HepG2 (cell line): Measurements from ENCODE around the gene CNBD2. TPM values are rescaled to one million over a fixed set of nuclear protein-coding genes. Genes with fewer than 3 reads are reported as not detected.

Experiments
- ATF2 ChIP-seq: sonication (generic); formaldehyde crosslinking; IDR thresholded peaks from 2 replicates; pipeline ENCODE4 v1.4.0; 2020; ENCODE audit warnings: missing genetic modification reagents
- ETV5 ChIP-seq: IDR thresholded peaks from 2 replicates; pipeline ENCODE4 v1.6.1; 2018; ENCODE audit warnings: missing biosample characterization, missing genetic modification reagents, inconsistent platforms, borderline replicate concordance
- FIP1L1 ChIP-seq: fragments of 200-400 bp; formaldehyde crosslinking; IDR thresholded peaks from 2 replicates; pipeline ENCODE4 v1.6.1; 2018; ENCODE audit warnings: low read depth, mild to moderate bottlenecking, low read length, moderate library complexity, borderline replicate concordance; ENCODE audit not compliant: insufficient read depth
- JUN ChIP-seq: sonication (generic); formaldehyde crosslinking; IDR thresholded peaks from 2 replicates; pipeline ENCODE4 v1.4.0; 2020; ENCODE audit warnings: mild to moderate bottlenecking, missing genetic modification reagents
- MAF1 ChIP-seq: sonication (generic); formaldehyde crosslinking; IDR thresholded peaks from 2 replicates; pipeline ENCODE4 v1.5.0; 2020; ENCODE audit warnings: missing genetic modification reagents, borderline replicate concordance
- NFATC3 ChIP-seq: sonication (generic); formaldehyde crosslinking; IDR thresholded peaks from 2 replicates; pipeline ENCODE4 v1.5.1; 2020; ENCODE audit warnings: mild to moderate bottlenecking, missing genetic modification reagents
- NR2C2 ChIP-seq: sonication (generic); formaldehyde crosslinking; IDR thresholded peaks from 2 replicates; pipeline ENCODE4 v1.4.0; 2020; ENCODE audit warnings: missing genetic modification reagents, mild to moderate bottlenecking, moderate library complexity, borderline replicate concordance
- POLR2AphosphoS5 ChIP-seq: IDR thresholded peaks from 2 replicates; pipeline ENCODE4 v1.6.1; 2012; ENCODE audit warnings: low read depth, low read length
- RAD21 ChIP-seq: fragments of 450-650 bp; formaldehyde crosslinking; IDR thresholded peaks from 2 replicates; pipeline ENCODE4 v1.5.0; 2020; ENCODE audit warnings: mild to moderate bottlenecking
- SALL2 ChIP-seq: sonication (generic); formaldehyde crosslinking; IDR thresholded peaks from 2 replicates; pipeline ENCODE4 v1.8.1; 2023; ENCODE audit warnings: mild to moderate bottlenecking, missing genetic modification reagents, inconsistent platforms
- SAP130 ChIP-seq: IDR thresholded peaks from 2 replicates; pipeline ENCODE4 v1.6.1; 2016; ENCODE audit warnings: low read depth
- SRSF1 ChIP-seq: fragments of 200-400 bp; formaldehyde crosslinking; optimal IDR thresholded peaks from 2 replicates; pipeline ENCODE3; 2017; ENCODE audit warnings: mild to moderate bottlenecking, low read depth, low read length, moderate library complexity
- TBX3 ChIP-seq: fragments of 450-650 bp; IDR thresholded peaks from 2 replicates; pipeline ENCODE4 v1.6.1; 2017; ENCODE audit warnings: antibody characterized with exemption, mild to moderate bottlenecking, inconsistent platforms, borderline replicate concordance
- ZBTB8A ChIP-seq: sonication (generic); formaldehyde crosslinking; IDR thresholded peaks from 2 replicates; pipeline ENCODE4 v1.4.0; 2020; ENCODE audit warnings: mild to moderate bottlenecking, low read depth, missing genetic modification reagents, borderline replicate concordance
- ZFP62 ChIP-seq: sonication (generic); formaldehyde crosslinking; IDR thresholded peaks from 2 replicates; pipeline ENCODE4 v1.4.0; 2020; ENCODE audit warnings: missing genetic modification reagents
- ZNF121 ChIP-seq: sonication (generic); formaldehyde crosslinking; IDR thresholded peaks from 2 replicates; pipeline ENCODE4 v1.5.0; 2020; ENCODE audit warnings: mild to moderate bottlenecking, missing genetic modification reagents
- ZNF224 ChIP-seq: sonication (generic); formaldehyde crosslinking; IDR thresholded peaks from 2 replicates; pipeline ENCODE4 v1.5.0; 2020; ENCODE audit warnings: mild to moderate bottlenecking, missing genetic modification reagents
- ZNF256 ChIP-seq: sonication (generic); formaldehyde crosslinking; conservative IDR thresholded peaks from 2 replicates; pipeline ENCODE4 v1.4.0; 2020; ENCODE audit warnings: missing genetic modification reagents
- ZNF446 ChIP-seq: sonication (generic); formaldehyde crosslinking; IDR thresholded peaks from 2 replicates; pipeline ENCODE4 v1.5.0; 2020; ENCODE audit warnings: mild to moderate bottlenecking, missing genetic modification reagents
- ZNF563 ChIP-seq: sonication (generic); formaldehyde crosslinking; IDR thresholded peaks from 2 replicates; pipeline ENCODE4 v1.8.0; 2022; ENCODE audit warnings: mild to moderate bottlenecking, moderate library complexity, missing genetic modification reagents
- ZUFSP ChIP-seq: sonication (generic); formaldehyde crosslinking; IDR thresholded peaks from 2 replicates; pipeline ENCODE4 v1.9.0; 2021; ENCODE audit warnings: missing genetic modification reagents, mild to moderate bottlenecking, borderline replicate concordance
- polyA plus RNA-seq, 8 experiments: library from polyadenylated mRNA; depleted of rRNA in 3 of 8; stranded (reverse) in 7 of 8; unstranded in 1 of 8; fragments of >200 nt; fragmentation: Illumina TruSeq in 4 of 8; extraction: Trizol in 4 of 8; gene quantifications; 2 replicates each; pipeline versions ENCODE4 v1.2.1 to v1.2.3, GENCODE V29; 2011 to 2016; ENCODE audit warnings: low read depth in 4 of 8, missing spikeins in 1 of 8, mixed read lengths in 1 of 8; ENCODE audit not compliant: insufficient read depth in 1 of 8
- total RNA-seq, 5 experiments: library from RNA; depleted of rRNA; stranded (reverse); fragments of >200 nt; fragmentation: Illumina TruSeq; extraction: Trizol; gene quantifications; 2 replicates each; pipeline ENCODE4 v1.2.3, GENCODE V29; 2016; ENCODE audit warnings: low read depth in 1 of 5
- TF ChIP-seq, protein P1 (sequence below): sonication (generic); formaldehyde crosslinking; IDR thresholded peaks from 2 replicates; pipeline ENCODE4 v1.5.1; 2020; ENCODE audit warnings: missing genetic modification reagents, mild to moderate bottlenecking, borderline replicate concordance
- TF ChIP-seq, protein P2 (sequence below): IDR thresholded peaks from 2 replicates; pipeline ENCODE4 v1.6.1; 2016; ENCODE audit warnings: mild to moderate bottlenecking, missing biosample characterization, missing genetic modification reagents
- TF ChIP-seq, protein P3 (sequence below): sonication (generic); formaldehyde crosslinking; conservative IDR thresholded peaks from 2 replicates; pipeline ENCODE4 v1.4.0; 2020; ENCODE audit warnings: missing genetic modification reagents

The CNBD2 gene
- total and polyA plus RNA-seq, 2 of the 13 experiments (the other 11 are each of a cell fraction or from before 2014, with no cell fraction given): 12.4 to 22.8 TPM

DNA sequence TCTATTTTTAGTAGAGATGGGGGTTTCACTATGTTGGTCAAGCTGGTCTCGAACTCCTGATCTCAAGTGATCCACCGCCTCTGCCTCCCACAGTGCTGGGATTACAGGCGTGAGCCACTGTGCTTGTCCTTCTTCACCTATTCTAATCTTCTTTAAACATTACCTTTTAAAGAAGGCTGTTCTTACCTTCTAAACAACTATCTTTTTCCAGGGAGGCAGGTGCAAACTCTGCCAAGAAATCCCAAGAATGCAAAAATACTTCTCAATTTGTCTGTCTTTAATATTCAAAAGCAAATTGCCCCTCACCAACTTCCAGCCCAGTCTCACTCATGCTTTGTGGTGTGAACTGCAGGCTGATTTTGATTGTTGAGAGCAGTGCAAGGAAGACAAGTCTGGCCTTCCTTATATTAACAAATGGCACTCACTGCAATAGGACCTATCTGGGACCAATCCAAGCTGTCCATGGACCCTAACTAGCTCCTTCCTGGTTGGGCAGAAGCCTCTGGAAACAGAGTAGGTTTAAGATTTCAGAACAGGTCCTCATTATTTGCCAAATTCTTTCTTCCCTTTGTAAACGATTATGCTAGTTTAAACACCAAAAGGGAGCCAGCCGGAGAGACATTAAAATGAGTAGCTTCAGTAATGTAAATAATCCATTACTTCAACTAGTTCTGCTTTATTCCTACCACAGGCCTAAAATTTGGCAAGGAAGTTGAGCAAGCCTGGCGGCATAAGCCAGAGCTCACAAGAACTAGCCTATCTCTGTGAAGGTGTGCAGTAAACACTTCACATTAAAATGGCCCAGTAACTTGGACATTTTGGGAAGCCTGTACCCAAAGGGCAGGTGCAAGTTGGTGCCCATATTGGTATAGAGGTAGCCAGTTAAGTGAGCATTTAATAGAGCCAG, 15.7 kb upstream of the CNBD2 start (continued):
- TF ChIP-seq FIP1L1 (0 out of 2 replicates have a peak, but pooled peaks have one; percentile 24), ETV5 (CRISPR knock-in tag) (no peak), SRSF1 (no peak), MAF1 (CRISPR knock-in tag) (no peak), ZFP62 (CRISPR knock-in tag) (no peak), RAD21 (CRISPR knock-in tag) (no peak), TBX3 (no peak), ATF2 (no peak), SALL2 (CRISPR knock-in tag) (peak; percentile 19; the same call in 1 of the 2 replicates), POLR2AphosphoS5 (peak; percentile 48; the same call in 1 of the 2 replicates), JUN (CRISPR knock-in tag) (no peak), ZNF446 (CRISPR knock-in tag) (no peak), ZNF224 (CRISPR knock-in tag) (no peak), ZUFSP (CRISPR knock-in tag) (no peak), NR2C2 (no peak), SAP130 (CRISPR knock-in tag) (peak; percentile 28; the same call in 1 of the 2 replicates), ZBTB8A (CRISPR knock-in tag) (no peak), ZNF121 (no peak), ZNF256 (CRISPR knock-in tag) (peak; percentile 52; the same call in 1 of the 2 replicates), NFATC3 (no peak), ZNF563 (CRISPR knock-in tag) (no peak)
- TF ChIP-seq, protein P1, sequence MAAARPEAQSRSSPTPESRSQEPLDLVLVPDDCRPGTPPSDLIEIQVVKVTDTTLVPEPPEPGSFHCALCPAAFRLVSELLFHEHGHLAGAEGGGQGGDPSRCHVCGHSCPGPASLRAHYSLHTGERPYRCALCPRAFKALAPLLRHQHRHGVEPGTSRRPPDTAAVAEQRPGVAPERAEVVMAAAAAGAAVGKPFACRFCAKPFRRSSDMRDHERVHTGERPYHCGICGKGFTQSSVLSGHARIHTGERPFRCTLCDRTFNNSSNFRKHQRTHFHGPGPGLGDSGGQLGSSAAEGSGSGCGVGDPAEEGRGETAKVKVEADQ: no peak
- TF ChIP-seq, protein P2, sequence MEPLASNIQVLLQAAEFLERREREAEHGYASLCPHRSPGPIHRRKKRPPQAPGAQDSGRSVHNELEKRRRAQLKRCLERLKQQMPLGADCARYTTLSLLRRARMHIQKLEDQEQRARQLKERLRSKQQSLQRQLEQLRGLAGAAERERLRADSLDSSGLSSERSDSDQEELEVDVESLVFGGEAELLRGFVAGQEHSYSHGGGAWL (CRISPR knock-in tag): no peak
- TF ChIP-seq, protein P3, sequence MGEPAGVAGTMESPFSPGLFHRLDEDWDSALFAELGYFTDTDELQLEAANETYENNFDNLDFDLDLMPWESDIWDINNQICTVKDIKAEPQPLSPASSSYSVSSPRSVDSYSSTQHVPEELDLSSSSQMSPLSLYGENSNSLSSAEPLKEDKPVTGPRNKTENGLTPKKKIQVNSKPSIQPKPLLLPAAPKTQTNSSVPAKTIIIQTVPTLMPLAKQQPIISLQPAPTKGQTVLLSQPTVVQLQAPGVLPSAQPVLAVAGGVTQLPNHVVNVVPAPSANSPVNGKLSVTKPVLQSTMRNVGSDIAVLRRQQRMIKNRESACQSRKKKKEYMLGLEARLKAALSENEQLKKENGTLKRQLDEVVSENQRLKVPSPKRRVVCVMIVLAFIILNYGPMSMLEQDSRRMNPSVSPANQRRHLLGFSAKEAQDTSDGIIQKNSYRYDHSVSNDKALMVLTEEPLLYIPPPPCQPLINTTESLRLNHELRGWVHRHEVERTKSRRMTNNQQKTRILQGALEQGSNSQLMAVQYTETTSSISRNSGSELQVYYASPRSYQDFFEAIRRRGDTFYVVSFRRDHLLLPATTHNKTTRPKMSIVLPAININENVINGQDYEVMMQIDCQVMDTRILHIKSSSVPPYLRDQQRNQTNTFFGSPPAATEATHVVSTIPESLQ (CRISPR knock-in tag): no peak
